Activated CD8-positive, alpha-beta memory T cell treated with anti-CD3 and anti-CD28 coated beads for 24 hours (primary cell): Measurements from ENCODE around the gene PMEPA1.

Experiments
- DNase-seq: peaks from one replicate; pipeline ENCODE4 v3.0.0-alpha.2; 2020

Gene PMEPA1

GRCh38 chr20:57736738-57737347, 27.0 kb upstream of the PMEPA1 start:
- DNase-seq, result no peak

- DNase-seq, result no peak
These were observed 26.3 kb upstream of the PMEPA1 start for GRCh38 chr20:57735831-57736737.

DNA sequence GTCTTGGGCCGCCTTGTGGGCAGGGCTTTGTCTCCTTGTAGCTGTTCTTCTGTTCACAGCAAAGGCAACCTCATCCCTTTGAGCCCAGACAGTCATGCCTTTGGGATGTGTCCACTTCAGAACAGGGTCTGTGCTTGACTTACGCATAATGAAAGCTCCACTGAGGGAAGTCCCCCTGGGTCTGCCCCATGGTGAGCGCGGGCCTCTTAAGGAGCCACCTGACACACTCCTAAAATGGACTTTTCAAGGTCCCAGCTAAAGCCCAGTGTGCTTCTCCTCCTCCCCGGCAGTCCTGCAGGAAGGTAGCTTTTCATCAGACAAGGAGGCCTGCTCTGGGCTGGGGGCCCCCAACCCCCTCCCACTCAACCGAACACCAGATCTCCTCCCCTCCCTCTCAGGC, 24.9 kb upstream of the PMEPA1 start:
- no peak for DNase-seq

- no peak for DNase-seq
These were observed 22.4 kb upstream of the PMEPA1 start for GRCh38 chr20:57732226-57732625.

DNA sequence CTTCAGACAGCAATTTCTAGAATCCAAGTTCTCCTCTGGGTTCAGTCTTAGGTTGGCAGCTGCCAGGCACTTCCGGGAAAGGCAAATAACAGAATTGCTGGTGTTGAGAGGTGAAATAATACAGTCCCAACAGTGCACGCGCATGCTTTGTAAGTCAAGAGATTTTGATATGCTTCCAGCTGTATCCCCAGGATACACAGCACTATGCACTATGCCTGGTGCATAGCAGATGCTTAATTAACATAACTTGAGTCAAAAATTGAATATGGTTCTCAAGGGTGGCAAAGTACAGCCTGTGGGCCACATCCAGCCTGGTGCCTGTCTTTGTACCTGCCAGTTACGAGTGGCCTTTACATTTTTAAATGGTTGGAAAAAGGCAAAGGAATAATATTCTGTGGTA, 18.9 kb upstream of the PMEPA1 start:
- no peak for DNase-seq

- no peak for DNase-seq
These were observed 18.0 kb upstream of the PMEPA1 start for GRCh38 chr20:57727863-57728262.

DNA sequence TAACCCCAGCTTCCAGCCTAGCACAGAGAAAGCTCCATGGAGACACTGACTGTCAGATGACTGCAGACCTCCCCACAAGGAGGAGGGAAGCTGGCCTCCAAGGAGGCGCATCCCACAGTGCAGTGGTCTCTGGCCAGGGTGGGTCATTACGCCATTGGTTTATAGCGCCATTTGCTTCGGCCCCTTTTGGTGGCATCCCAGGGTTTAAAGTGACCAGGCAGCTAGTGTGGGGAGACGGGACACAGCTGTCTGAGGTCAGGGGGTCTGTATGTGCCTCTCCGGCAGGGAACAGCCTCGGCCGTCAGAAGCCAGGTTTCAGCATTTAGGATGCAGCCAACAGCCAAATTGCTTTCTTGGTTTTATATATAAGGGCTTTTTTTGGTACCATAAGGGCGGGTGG, 15.8 kb upstream of the PMEPA1 start:
- DNase-seq, result no peak

- no peak for DNase-seq
These were observed 15.0 kb upstream of the PMEPA1 start for GRCh38 chr20:57724610-57725405.

GRCh38 chr20:57723816-57724215, 14.0 kb upstream of the PMEPA1 start:
- DNase-seq, result no peak

GRCh38 chr20:57719951-57720350, 10.1 kb upstream of the PMEPA1 start:
- no peak for DNase-seq

- DNase-seq, result peak; percentile 94
These were observed 8.7 kb upstream of the PMEPA1 start for GRCh38 chr20:57718490-57719009.

GRCh38 chr20:57717797-57718196, 8.0 kb upstream of the PMEPA1 start:
- DNase-seq, result no peak

- DNase-seq, result no peak
These were observed 7.1 kb upstream of the PMEPA1 start for GRCh38 chr20:57716901-57717300.

- no peak for DNase-seq
These were observed 6.4 kb upstream of the PMEPA1 start for GRCh38 chr20:57716202-57716601.

DNA sequence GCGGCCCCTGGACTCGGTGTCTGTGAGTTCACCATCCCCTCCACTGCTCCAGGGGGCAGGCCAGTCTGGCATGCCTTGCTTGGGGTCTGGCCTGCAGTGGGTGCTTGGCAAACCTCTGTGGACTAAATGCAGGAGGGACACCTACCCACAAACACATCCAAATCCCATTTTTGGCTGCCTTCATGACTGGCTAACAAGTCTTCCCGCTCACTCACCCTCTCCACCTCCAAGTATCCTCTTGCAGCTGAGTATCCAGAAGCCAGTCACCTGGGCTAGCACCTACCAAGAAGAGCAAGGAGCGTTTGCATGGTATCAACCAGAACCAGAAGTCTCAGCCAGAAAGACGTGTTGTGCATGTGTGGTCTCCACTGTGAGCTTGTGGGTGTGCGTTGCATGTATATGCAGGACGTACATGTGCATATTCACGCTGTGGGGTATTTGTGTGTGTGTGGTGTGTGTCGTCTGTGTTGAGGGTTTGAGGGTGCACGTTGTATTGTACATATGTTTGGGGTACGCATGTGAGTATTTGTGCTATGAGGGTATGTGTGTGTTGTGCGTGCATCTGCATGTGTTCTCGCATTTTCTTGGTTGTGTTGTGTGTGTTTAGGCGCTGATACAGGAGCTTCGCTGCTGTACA, 5.6 kb upstream of the PMEPA1 start:
- DNase-seq, result no peak

GRCh38 chr20:57714409-57715267, 4.8 kb upstream of the PMEPA1 start:
- no peak for DNase-seq

GRCh38 chr20:57713951-57714350, 4.1 kb upstream of the PMEPA1 start:
- no peak for DNase-seq

- no peak for DNase-seq
These were observed 3.7 kb upstream of the PMEPA1 start for GRCh38 chr20:57713505-57713903.

- DNase-seq, result no peak
These were observed 3.2 kb upstream of the PMEPA1 start for GRCh38 chr20:57712851-57713504.

DNA sequence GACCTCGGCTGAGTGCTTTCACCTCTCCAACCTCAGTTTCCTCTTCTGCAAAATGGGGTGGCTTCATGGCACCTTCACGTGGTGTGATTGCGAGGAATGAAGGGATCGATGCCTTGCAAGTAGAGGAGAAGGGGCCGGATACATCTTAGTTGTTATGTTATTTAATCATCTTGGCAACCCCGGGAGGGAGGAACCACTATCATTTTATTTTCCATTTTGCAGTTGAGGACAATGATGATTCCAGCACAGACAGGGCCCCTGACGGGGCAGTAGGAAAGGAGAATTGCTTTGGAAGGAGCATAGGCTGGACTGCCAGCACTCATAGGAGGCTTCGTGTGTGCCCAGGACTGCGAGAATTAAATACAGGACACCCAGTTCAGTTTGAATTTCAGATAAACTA, 2.5 kb upstream of the PMEPA1 start:
- no peak for DNase-seq

DNA sequence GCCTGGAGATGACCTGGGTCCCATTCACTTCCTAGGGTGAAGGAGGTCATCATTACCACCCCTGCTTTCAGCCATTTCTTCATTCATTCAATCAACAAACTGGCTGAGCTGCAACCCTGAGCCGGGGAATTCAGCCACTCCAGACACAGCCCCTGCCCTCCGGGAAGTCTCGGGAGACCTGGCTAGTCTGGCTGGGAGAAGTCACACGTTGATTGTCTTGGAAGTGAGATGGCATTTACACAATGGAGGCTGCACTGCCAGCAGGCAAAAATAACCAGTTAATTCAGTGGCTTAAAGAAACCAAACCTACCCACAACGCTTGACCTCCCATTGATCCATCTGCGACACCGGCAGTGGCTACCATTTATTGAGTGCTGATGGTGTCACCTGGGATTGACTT, 2.0 kb upstream of the PMEPA1 start:
- no peak for DNase-seq
